HG03280 (cell line): ENCODE results near the gene C11orf98.
"Not testable (repeated sequence)": the region's sequence is repeated elsewhere in the genome, so short reads cannot be mapped to it uniquely, and the experiment has no call there.

Source experiments
- ATAC-seq: cut with Tn5 transposase; IDR thresholded peaks from one replicate; pipeline ENCODE4 v1.9.1; 2021; ENCODE audit warnings: mild to moderate bottlenecking, moderate library complexity; ENCODE audit not compliant: unreplicated experiment

Gene C11orf98

DNA sequence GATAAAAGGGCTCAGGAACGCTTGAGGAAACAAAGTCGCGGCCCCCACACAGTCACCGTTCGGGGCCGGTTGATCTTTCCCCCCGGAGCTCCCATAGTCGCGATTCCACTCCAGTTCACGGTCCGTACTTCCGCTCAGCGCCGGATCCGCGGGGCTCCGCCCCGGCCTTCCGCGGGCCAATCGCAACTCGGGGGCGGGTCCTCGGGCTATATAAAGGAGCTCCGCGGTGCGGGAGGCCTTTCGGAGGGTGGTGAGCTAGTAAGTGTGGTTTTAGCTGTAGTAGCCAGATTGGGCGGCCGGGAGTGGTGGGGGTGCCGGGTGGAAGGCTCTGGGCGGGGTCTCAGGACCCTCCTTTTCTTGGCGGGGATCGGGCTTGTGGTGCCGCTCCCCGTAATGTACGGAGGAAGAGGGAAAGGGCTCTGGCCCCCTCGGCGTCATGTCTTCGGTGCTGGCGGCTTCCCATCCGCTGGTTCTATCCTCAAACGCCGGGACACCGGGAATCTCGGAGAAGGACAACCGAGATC, at the start of gene C11orf98, which contains the start of gene CSKMT:
C11orf98 (minus strand) TSS at position 136 of the 524 bp plus-strand sequence; CDS start at position 95, 41 bp downstream.
CSKMT (plus strand) TSS at position 238 of the 524 bp plus-strand sequence. CDS start 568 bp downstream, outside the sequence.
- ATAC-seq = peak; percentile 90

DNA sequence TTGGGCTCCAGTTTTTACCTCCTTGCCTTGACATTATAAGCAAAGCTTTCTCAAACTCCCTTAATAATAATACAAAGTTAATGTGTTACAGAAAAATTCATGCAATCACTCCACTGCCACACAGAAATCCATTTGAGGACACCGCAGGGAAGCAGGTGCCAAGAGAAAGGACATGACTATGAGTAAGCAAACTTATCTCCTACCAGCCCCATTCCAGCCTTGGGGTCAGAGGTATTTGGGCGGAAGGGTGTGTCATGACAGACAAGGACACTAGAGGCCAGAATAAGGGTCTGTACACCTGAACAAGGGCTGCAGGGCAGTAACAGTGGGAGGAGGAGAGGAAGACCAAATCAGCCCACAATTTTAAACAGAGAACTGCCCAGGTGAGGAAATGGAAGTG, 48.3 kb upstream of the C11orf98 start:
- ATAC-seq = no peak

DNA sequence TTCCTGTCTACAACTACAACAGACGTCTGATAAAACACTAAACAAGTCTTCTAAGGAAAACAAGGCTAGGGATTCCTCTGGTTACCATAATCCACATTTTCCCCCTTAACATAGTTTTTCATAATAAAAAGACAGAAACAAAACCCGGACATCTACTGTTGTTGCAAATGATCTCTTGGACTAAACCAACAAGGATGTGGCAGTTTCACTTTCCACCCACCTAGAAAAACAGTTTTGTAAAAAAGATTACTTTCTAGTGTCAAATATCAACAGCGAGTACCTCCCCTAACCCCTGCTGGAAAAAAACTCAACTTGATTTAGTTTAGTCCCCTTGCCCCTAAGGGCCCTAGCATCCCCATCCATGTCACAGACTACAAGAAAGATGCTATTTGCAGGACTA, 47.9 kb upstream of the C11orf98 start:
- ATAC-seq = no peak

DNA sequence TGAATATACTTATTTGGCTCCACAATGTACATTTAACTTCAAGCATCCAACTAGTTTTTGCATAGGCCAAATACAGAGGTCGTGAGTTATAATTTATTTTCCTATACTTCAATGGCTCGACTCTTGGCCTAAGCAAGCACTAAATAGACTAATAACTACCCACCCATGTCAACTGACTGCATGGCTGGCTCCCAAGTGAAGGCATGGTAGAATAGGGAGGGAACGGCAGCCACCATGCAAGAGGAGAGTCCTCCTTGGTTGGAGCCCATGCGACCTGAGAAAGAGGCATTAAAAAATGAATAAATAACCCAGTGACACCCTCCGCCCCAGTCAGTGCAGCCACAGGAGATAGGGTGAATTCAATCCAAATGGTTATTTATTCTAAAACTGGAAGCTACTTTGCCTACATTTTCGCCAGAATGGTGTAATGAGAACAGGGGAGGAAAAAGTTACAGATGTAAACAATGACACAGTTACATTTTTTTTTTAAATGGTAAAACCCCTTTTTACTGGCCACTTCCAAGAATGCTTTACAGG, 47.3 kb upstream of the C11orf98 start:
- ATAC-seq = no peak

DNA sequence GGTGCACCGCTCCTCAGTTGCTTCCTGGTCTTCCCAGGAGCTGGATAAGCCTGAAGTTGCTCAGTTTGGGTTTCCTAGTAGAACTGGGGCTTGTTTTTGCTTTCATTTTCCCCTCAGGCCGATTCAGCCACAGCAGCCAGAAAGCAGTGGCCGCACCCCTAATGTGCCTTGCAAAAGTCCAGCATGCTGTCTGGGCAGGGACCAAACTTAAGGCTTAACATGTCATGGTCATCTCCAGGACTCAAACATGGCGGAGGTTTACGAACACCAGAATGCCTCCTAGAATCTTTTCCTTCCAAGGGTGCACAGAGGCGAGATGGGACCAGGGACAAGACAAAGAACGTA, 45.0 kb upstream of the C11orf98 start:
- ATAC-seq = no peak

DNA sequence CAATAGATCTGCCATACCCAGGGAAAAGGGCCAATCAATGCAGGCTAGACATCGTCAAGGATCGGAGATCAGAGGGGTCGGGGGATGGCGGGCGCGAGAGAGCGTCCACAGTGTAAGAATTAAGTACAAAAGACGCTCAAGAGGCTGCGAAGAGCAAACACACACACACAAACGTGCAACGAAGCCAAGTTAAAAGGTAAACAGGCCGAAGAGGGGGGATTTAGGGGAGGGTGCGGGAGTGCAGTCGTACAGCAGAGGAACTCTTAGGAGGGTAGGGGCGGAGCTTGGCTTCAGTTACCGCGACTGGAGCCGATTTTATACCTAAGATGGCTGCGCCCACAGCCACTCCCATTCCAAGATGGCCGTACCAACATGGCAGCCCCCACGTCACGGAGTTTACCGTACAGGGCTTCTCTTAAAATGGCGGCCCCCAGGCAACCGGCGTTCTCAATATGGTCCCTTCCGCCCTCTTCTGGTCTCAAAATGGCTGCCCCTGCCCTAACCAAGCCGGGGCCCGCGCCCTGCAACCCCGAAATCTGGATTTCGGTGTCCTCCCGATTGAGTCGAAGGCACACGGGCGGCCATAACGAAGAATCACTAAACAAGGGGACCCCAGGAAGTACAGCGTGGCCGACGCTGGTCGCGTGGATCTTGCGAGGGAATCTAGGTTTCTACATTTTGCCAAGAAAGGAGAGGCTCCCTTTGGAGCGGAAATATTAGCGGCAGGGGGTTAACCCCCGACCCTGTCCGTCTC, 44.4 kb upstream of the C11orf98 start:
- ATAC-seq = peak; percentile 74

DNA sequence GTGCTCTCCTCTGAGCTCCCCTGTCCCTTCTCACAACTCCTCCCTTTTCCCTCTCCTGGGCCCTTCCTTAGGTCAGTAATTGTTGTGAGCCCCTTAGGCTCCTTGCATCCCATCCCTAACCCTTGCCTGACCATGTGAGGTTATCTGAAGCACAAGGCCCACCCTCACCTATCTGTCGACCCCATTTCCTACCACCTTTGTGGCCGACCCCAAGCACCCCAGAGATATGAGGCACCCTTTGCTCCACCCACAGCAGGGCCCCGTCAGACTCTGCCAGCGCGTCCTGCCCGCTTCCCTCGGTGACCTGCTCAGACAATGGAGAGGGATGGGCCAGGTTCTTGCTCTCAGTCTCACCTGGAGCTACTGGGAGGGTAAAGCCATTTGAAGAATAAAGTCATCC, 43.8 kb upstream of the C11orf98 start:
- ATAC-seq = peak; percentile 2

DNA sequence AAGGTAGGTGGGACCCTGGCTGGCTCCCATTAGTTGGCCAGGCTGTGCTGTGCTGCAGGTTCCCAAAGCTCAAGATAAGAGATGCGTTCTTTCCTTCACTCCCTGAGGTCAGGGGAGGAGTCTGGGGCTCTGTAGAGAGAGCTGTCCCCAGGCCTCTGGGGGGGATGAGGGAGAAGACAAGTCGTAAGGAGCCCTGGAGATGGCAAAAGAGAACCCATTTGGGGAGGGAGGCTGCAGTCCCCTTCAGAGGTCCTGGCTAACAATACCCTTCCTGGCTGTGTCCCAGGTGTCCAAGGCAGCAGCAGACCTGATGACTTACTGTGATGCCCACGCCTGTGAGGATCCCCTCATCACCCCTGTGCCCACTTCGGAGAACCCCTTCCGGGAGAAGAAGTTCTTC, 43.4 kb upstream of the C11orf98 start:
- no peak for ATAC-seq

DNA sequence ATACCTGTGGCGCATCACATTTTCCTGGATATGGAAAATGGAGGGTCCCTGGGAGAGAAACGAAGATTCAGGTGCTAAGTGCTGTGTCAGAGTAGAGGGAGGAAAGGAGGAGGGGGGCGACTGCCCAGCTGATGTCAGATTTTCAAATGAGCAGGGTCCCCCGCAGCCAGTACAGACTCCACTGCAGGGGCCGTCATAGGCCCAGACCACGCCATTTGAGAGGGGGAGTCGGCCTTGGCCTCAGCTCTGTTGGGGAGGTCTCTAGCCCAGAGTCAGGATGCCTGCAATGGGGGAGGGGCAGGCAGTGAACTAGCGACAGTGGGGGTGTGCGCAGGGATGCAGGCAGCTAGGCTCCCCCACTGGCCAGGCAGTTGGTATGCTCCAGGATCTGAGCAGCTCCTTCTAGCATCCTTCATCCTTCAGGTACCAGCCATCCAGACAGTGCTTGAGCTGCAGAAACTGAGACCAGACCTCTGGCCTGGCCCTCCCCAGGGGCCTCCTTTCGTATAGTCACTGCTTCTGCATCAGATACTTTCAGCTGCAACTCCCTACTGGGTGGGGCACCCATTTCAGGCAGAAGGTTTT, 42.4 kb upstream of the C11orf98 start, which contains the start of the genes BSCL2 and GNG3:
BSCL2 (minus strand) TSS at position 148 of the 585 bp plus-strand sequence. CDS start 229 bp downstream, outside the sequence.
GNG3 (plus strand) TSS at position 400 of the 585 bp plus-strand sequence. CDS start 620 bp downstream, outside the sequence.
- ATAC-seq = no peak

DNA sequence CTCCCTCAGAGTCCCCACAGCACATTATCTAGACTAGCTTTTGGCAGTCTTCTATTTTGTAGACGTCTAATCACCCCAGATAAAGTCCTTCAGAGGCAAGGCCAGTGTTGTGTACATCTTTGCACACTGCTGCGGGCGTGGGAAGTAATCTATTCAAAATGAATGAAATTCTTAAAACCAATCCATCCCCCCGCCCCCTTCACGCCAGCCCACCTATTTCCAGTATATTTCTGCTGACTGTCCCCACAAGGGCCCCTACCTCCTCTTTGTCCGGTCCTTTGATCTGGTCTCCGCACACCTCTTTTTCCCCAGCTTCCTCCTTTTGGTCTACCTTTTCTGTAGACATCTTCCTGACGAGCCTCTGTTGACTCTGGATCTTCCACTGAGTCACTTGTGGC, 41.8 kb upstream of the C11orf98 start:
- ATAC-seq = no peak

DNA sequence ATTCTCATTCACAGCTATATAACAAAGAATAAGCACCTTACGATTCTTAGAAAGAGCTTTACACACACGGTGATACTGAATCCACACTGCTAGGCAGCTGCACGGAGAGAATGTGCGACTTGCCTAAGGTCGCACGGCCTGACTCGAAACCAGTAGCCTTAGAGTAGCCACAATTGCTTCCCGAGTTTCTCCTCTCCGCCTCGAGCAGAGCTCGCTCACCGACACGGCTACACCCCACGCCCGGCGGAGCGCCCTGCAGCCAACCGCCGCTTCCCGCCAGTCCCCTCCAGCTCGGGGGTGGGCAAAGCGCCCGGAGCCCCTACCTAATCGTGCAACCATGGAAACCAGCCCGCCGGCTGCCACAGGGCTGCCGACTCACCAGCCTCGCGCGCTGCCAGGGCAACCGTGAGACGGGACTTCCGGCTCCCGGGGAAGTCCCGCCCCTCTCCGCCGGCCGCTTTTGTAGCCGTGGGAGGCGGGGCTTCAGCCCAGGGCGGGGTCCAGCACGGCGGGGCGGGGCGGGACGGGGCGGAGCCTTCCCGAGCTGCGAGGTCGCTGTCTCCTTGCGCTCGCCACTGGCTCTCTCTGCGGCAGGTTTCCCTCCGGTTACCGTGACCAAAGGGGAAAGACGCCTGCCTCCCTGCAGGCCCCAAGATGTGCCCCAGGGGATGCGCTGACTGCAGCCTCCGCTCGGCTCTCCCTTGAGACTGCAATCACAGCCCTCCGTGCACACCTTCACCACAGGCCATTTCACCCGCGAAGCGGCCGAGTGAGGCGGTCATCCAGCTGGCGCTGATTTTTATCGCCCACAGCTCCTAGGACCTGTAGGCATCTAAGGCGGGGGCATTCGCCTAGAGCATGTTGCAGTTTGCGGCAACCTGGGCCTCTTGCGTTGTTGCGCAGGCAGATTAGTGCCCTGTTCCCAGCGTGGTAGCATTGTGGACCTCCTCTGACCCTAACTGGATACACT, 41.2 kb upstream of the C11orf98 start:
- ATAC-seq = peak; percentile 65

DNA sequence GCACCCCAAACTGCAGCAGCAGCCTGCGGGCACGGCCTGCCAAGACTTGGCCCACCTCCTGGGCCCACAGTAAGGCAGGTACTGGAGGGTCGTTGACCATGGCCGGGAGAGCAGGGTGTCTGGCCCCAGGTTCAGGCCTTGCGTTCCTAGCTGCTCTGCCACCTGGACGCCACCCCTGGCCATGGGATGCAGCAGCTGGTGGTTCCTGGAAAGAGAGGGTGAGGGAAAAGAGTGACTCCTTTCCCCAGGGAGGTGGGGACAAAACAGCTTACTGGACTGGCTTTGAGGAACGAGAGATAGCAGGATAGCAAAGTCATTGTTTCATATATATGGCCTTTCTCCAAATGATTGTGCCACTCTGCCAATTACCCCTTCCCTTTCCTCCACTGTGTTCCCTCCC, 40.4 kb upstream of the C11orf98 start:
- no peak for ATAC-seq

DNA sequence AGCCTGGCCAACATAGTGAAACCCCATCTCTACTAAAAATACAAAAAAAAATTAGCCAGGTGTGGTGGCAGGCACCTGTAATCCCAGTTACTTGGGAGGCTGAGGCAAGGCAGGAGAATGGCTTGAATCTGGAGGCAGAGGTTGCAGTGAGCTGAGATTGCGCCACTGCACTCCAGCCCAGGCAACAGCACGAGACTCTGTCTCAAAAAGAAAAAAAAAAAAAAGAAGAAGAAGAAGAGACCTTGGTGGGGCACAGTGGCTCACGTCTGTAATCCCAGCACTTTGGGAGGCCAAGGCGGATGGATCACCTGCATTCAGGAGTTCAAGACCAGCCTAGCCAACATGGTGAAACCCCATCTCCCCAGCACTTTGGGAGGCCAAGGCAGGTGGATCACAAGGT, 38.9 kb upstream of the C11orf98 start:
- ATAC-seq = not testable (repeated sequence)

DNA sequence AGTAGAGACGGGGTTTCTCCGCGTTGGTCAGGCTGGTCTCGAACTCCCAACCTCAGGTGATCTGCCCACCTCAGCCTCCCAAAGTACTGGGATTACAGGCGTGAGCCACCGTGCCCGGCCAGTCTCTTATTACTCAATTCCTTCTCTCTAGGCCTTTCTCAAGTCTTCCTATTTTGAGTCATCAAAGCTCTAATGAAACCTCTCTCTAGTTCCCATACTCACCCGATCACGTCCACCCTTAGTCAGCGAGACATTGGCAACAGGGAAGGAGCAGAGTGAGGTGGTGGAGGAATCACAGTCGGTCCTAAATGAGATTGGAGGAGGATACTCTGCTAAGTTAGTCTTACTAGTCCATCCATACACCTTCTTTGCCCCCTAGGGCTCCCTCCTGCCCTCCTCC, 37.2 kb upstream of the C11orf98 start:
- ATAC-seq = no peak

DNA sequence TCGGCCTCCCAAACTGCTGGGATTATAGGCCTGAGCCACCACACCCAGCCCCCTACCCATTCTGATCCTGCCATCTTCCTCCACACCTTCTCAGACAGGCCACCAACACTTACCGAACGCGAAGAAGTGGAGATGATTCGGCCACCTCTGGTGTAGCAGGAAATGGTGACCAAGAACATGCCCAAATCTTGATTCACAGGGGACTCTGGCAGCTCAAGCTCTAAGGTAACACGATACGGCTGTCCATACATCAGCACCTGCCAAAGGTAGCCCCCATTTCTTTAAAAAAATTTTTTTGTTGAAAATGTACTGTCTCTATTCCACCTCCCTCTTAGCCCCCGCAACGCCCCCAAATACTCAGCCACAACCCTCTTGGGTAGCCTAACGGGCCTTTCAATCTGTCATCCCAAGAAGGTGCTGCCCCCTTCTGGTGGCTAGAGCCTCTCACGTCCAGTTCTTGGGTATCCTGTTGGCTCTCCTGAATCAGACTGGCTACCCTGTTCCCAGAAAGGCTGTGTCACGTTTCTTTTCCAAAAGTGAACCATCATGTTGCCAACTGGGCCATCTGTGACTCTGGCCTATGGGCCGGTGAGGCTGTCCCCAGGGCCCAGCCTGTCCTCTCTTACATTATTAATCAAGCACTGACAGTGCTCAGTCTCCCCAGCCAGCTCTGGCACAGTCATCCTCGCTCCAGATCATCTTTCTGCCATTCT, 29.6 kb upstream of the C11orf98 start:
- peak; percentile 73 for ATAC-seq

DNA sequence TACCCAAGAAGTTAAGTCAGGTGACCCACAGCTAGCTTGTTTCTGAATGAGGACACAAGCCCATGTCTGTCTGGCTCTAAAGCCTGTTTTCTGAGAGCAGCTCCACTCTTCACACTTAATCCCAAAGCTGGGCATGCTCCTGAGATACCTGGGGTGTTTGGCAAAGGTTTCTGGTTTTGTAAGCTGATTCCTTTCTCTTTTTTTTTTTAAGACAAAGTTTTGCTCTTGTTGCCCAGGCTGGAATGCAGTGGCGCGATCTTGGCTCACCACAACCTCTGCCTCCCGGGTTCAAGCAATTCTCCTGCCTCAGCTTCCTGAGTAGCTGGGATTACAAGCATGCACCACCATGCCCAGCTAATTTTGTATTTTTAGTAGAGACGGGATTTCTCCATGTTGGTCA, 28.6 kb upstream of the C11orf98 start:
- ATAC-seq = not testable (repeated sequence)

DNA sequence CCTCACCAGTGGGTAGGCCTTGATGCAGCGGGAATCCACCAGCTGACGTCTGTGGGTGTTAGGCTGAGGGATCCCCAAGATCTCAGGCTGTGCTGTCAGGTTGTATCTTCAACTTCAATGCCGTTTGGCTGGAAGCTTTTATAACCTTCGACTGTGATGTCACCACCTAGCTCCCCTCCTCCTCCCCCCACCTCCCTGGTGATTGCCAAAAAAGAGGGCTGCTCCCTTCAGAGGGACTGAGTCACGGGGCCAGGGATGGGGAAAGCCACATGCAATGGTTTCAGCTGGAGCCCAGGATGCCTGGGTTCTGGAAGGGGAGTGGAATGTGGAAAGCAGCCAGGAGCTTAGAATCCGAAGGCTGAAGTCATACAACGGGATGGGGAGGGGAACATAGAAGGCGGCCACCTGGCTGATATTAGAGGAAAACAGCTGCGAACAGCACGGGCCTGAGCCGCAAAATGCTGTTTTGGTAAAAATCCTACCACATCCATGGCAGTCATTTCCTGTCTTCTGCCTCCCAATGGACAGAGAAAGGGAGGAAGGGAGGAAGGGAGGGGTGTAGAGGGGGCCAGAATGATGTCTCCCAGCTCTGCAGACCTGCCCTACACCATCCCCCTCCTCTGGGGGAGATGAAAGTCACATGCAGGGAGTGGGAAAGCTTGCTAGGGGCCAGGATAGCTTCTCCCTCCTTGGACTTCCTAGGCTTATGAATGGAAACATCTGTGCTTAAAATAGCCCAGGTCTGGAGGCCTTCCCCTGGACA, 24.6 kb upstream of the C11orf98 start, which contains the start of gene LRRN4CL:
LRRN4CL (minus strand) TSS at position 110 of the 763 bp plus-strand sequence. CDS start 1,022 bp downstream, outside the sequence.
- ATAC-seq = no peak

DNA sequence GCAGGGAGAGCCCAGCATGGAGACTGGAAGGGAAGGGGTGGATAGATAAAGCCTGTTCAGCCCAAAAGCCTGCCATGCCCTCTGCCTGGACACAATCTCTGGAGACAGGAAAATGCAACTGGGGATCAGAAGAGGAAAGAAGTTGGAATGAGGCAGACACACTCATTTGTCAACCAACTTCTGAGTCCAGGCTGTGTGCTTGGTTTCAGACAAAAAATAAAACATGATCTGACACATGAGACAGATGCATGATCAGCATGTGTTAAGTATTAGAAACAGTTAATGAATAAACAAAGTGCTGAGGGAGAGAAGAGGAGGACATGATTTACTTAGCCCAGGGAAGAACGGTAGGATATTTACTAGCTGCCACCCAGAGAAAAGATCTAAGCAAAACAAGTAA, 23.5 kb upstream of the C11orf98 start:
- ATAC-seq = no peak
